ENCODE measurements around the gene RETREG3.
"Not testable (repeated sequence)": the region's sequence is repeated elsewhere in the genome, so short reads cannot be mapped to it uniquely, and the experiment has no call there.

The RETREG3 gene

DNA sequence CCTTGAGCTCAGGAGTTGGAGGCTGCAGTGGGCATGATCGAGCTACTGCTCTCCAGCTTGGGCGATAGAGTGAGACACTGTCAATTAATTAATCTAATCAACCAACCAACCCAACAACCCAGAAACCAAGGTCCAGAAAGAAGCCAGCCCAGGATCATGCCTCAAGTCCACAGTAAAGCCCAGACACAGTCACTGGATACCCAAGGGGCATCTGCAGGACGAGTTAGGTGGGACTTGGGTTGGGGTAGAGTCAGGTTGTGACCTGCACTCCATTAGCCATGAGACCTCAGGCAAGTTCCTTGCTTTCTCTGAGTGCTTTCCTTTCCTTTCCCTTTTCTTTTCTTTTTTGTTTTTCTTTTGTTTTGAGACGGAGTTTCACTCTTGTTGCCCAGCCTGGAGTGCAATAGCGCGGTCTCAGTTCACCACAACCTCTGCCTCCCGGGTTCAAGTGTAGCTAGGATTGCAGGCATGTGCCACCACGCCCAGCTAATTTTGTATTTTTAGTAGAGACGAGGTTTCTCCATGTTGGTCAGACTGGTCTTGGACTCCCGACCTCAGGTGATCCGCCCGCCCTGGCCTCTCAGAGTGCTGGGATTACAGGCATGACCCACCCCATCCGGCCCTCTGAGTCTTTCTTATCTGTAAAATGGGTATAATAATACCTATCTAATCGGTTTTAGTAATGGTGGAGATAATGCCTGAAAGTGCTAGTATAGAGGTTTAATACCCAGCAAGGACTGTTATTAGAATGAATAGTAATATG lies 60.0 kb downstream of the RETREG3 start:
- DNase-seq: no peak

DNA sequence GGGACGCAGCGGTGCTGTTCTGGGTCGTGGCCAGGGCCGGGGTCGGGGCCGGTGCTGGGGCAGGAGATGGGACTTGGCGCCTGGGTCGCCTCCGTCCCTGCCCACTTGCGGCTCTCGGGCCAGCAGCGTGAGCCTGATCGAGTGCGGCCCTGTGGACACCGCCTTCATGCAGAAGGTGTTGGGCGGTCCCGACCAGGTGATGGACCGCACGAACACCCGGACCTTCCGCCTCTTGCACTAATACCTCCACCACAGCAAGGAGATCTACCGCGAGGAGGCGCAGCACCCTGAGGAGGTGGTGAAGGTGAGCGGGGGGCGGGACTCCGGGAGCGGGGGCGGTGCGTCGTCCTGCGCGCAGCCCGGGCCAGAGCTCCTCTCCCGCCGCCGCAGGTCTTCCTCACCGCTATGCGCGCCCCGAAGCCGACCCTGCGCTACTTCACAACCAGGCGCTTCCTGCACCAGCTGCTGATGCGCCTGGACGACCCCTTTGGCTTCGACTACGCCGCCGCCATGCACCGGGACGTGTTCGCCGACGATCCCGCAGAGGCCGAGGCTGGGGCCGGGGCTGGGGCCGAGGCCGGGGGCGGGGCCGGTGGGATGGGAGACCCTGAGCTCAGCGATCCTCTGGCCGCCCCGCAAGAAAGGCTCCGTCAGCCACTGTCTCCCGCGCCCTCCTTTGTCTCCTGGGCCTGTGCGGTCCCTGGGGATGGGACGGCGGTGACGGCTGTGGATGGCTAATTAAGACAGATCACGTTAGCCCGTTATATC lies 60.9 kb downstream of the RETREG3 start:
- DNase-seq: no peak

DNA sequence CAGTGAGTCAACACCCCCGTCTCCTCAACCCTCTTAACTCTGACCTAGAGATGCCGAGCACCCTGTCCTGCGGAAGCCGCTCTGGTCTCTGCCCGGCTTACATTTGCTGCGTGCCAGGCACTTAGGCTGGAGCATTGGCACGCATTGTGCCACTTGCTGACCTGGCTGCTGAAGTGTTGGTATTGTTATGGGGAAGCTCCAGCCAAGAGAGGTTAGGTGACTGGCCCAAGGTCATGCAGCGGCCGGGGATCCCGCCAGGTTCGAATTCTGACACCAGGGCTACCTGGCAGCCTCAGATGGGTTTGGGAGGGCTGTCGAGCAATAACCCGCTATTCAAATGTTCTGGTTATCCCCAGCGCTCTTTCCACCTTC lies 61.5 kb downstream of the RETREG3 start:
- DNase-seq: no peak

GRCh38 chr17:42547001-42547461 lies 62.1 kb downstream of the RETREG3 start:
- no peak for DNase-seq

GRCh38 chr17:42545755-42546505 lies 63.2 kb downstream of the RETREG3 start:
- DNase-seq: not testable (repeated sequence)

DNA sequence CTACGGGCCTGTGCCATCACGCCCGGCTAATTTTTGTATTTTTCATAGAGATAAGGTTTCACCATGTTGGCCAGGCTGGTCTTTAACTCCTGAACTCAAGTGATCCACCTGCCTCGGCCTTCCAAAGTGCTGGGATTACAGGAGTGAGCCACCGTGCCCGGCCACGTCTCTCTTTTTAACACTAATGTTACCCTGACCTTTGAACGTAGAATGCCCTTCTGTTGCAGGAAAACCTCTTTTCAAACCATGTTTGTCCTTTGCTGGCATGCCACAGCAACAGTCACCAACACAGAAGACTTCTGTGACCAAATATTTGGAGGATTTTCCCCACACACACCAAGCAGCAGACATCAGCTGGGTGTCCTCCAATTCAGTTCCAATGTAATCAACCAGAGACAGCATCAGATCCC lies 64.3 kb downstream of the RETREG3 start:
- DNase-seq: no peak

- DNase-seq: no peak
Observed at GRCh38 chr17:42543190-42544079, 65.7 kb downstream of the RETREG3 start.

- no peak for DNase-seq
Observed at GRCh38 chr17:42541041-42541833, 67.9 kb downstream of the RETREG3 start.

GRCh38 chr17:42540558-42540957 lies 68.6 kb downstream of the RETREG3 start:
- DNase-seq: not testable (repeated sequence)

- DNase-seq: no peak
Observed at GRCh38 chr17:42538482-42538881, 70.7 kb downstream of the RETREG3 start.

DNA sequence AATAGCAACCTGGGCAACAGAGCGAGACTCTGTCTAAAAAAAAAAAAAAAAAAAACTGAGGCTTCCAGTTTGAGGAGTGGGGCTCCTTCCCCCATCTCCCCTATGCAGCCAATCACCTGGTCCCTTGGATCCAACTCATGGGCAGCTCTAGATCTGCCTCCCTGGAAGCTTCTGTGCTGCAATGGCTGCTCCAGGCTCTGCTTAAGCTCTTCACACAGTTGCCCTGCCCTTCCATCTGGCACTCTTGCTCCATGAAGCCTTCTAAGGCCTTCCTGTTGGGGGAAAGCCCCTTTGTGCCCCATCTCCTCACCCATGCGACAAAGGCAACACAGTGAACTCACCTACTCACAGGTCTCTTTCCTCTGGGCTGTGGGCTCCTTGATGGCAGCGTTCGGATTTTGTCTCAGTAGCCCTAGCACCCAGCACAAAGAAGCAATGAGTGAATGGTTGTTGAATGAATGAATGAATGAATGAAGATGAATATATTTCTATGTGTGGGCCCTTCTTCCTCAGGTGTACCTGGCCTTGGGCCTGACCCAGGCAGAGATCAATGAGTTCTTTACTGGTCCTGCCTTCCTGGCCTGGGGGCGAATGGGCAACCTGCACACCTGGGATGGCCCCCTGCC lies 71.2 kb downstream of the RETREG3 start:
- no peak for DNase-seq

- DNase-seq: no peak
Observed at GRCh38 chr17:42537156-42537805, 71.9 kb downstream of the RETREG3 start.

DNA sequence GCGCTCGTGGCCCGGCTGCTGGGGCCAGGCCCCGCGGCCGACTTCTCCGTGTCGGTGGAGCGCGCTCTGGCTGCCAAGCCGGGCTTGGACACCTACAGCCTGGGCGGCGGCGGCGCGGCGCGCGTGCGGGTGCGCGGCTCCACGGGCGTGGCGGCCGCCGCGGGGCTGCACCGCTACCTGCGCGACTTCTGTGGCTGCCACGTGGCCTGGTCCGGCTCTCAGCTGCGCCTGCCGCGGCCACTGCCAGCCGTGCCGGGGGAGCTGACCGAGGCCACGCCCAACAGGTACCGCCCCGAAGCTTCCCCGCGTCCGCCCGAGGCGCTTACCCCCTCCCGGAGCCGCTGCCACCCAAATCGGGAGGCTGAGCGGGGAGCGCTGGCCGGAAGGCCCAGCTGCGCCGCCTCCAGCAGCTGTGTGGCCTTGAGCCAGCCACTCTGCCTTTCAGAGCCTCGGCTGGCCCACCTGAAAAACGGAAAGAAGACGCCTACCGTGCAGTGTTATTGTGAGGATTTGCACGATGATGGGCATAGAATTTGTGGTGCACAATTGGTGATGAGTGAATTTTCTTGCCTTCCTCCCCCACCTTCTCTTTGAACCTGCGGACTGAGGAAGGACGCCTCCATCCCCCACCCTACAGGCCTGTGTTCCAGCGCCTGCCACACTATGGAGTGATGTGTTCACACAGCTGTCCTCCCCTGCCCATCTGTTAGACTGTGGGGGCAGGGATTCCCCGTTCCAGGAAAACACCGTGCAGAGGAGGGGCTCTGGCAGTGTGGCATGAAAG lies 72.6 kb downstream of the RETREG3 start:
- peak; percentile 66 for DNase-seq

GRCh38 chr17:42536048-42536371 lies 73.2 kb downstream of the RETREG3 start, which contains the start of gene NAGLU:
Gene NAGLU, plus strand, starts transcription at chr17:42536241. Its CDS starts 32 bp downstream, at chr17:42536273.
- DNase-seq: peak; percentile 79

- peak; percentile 79 for DNase-seq
Observed at GRCh38 chr17:42535155-42536047, 73.8 kb downstream of the RETREG3 start.

DNA sequence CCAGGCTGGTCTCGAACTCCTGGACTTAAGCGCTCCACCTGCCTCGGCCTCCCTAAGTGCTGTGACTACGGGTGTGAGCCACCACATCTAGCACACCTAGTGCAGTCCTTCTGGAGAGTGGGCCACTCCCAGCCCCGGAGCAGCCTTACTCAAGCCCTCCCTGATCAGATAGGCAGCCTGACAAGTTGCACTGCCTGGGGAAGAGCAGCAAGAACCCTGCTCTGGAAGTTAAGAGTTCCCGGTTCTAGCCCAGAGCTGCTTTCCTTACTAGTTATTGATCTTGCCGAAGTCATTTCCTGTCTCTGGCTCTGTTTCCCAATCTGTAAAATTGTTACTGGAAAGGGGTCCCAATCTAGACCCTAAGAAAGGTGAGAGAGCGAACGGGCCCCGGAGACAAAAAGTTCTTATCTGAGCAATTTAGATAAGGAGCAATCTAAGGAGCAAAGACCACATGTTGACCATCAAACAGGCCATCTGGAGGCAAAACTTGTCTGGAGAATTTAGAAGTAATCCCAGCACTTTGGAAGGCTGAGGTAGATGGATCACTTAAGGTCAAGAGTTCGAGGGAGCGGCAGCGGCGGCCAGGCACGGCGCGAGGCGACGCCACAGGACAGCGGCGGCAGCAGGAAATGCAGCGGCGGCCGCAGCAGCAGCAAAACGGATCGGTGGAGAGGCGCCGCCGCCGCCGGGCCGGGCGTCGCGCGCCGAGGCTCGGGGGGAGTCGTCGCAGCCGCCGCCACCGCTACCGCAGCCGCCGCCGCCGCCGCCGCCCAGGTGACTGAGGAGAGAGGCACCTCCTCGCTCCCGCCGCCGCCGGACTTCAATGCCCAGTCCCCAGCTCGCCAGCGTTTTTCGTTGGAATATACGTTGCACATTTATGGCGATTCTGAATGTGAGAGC lies 77.5 kb downstream of the RETREG3 start:
- DNase-seq: peak; percentile 61

- DNase-seq: peak; percentile 8
Observed at GRCh38 chr17:42530952-42531454, 78.2 kb downstream of the RETREG3 start.
